GM12878 (cell line): Measurements from ENCODE around the gene TIMP2. TPM values are rescaled to one million over a fixed set of nuclear protein-coding genes. Genes with fewer than 3 reads are reported as not detected.

Experiments used
- ATAC-seq: fragments of 200-7000 bp; cut with Tn5 transposase; 3 replicates; pipeline ENCODE4 v1.9.1; 2020; ENCODE audit warnings: mild to moderate bottlenecking, moderate library complexity
- BruUV-seq: library from RNA; stranded (reverse); fragments of 400-500 nt; replicated peaks from 2 replicates; lab custom pipeline; 2021; lab: Mats Ljungman, UMichigan
- CTCF ChIA-PET: fragments of 300-600 bp; sonication (Branson Sonifier 250); formaldehyde crosslinking; extraction: SDS; loops from one replicate; lab custom pipeline; 2021; ENCODE audit warnings: inconsistent platforms; lab: Yijun Ruan, JAX
- POLR2A ChIA-PET: fragments of 350-600 bp; formaldehyde crosslinking; extraction: SDS; loops from one replicate; lab custom pipeline; 2021; ENCODE audit warnings: inconsistent platforms; lab: Charles Lee
- RAD21 ChIA-PET: fragments of 300-600 bp; sonication (Branson Sonifier 250); formaldehyde crosslinking; loops from one replicate; lab custom pipeline; 2023; ENCODE audit warnings: antibody characterized with exemption; ENCODE audit not compliant: unreplicated experiment; lab: Charles Lee
- SMC1A ChIA-PET: fragments of 300-600 bp; sonication (Branson Sonifier 250); formaldehyde crosslinking; loops from one replicate; lab custom pipeline; 2023; ENCODE audit not compliant: unreplicated experiment, uncharacterized antibody; lab: Charles Lee
- DNase-seq: peaks from one replicate; pipeline ENCODE4 v3.0.0-alpha.2; 2011; ENCODE audit warnings: low read depth, low spot score
- FAIRE-seq: peaks from 3 replicates; lab custom pipeline; 2011; peaks lifted over from hg19 to GRCh38; lab: Jason Lieb, UNC
- H2AFZ ChIP-seq: 2 replicates; pipeline ENCODE4 v1.6.0; 2011; ENCODE audit warnings: low read depth, low read length, control low read depth; ENCODE audit not compliant: control insufficient read depth
- H3K27ac ChIP-seq: 2 replicates; pipeline ENCODE4 v1.5.1; 2011; ENCODE audit warnings: control low read depth; ENCODE audit not compliant: control insufficient read depth, insufficient read depth
- H3K27me3 ChIP-seq, 2 experiments: replicated peaks in 1 of 2; 2 replicates each; pipeline versions ENCODE4 v1.6.0 to v1.6.1; 2011; ENCODE audit warnings: low read length in 1 of 2; ENCODE audit not compliant: control insufficient read depth in 2 of 2, insufficient read depth in 2 of 2
- H3K36me3 ChIP-seq, 2 experiments: 2 replicates each; pipeline ENCODE4 v1.5.1; 2011; ENCODE audit warnings: low read length in 1 of 2; ENCODE audit not compliant: control insufficient read depth in 2 of 2, insufficient read depth in 2 of 2
- H3K4me1 ChIP-seq: 2 replicates; pipeline ENCODE4 v1.6.1; 2011; ENCODE audit warnings: mild to moderate bottlenecking, low read length, moderate library complexity, mixed read lengths; ENCODE audit not compliant: control insufficient read depth, insufficient read depth
- H3K4me2 ChIP-seq: 2 replicates; pipeline ENCODE4 v1.6.0; 2011; ENCODE audit warnings: control low read depth; ENCODE audit not compliant: control insufficient read depth, insufficient read depth
- H3K4me3 ChIP-seq: fragments of 200-600 bp; sonication (generic); 2 replicates; pipeline ENCODE4 v1.5.1; 2016
- H3K79me2 ChIP-seq: 2 replicates; pipeline ENCODE4 v1.6.0; 2011; ENCODE audit warnings: low read length; ENCODE audit not compliant: control insufficient read depth, insufficient read depth
- H3K9ac ChIP-seq: 2 replicates; pipeline ENCODE4 v1.8.0; 2011; ENCODE audit warnings: low read length, control low read depth, mixed read lengths; ENCODE audit not compliant: control insufficient read depth, insufficient read depth
- H3K9me3 ChIP-seq: replicated peaks from 3 replicates; pipeline ENCODE4 v1.5.1; 2011; ENCODE audit warnings: mild to moderate bottlenecking, low read length; ENCODE audit not compliant: control insufficient read depth, insufficient read depth
- H4K20me1 ChIP-seq: 2 replicates; pipeline ENCODE4 v1.6.0; 2011; ENCODE audit not compliant: control insufficient read depth, insufficient read depth
- BCL11A ChIP-seq: IDR thresholded peaks from 2 replicates; pipeline ENCODE4 v1.6.1; 2011; ENCODE audit warnings: low read depth, low read length
- CHD2 ChIP-seq: IDR thresholded peaks from 2 replicates; pipeline ENCODE4 v1.6.1; 2011; ENCODE audit warnings: low read depth, low read length, improper control_type of control experiment, borderline replicate concordance
- CREM ChIP-seq: IDR thresholded peaks from 2 replicates; pipeline ENCODE4 v1.6.1; 2014; ENCODE audit warnings: antibody characterized with exemption, low read depth
- ELK1 ChIP-seq: IDR thresholded peaks from 2 replicates; pipeline ENCODE4 v1.6.1; 2012; ENCODE audit warnings: low read depth, low read length, improper control_type of control experiment
- HDAC6 ChIP-seq: fragments of 200-600 bp; sonication (generic); IDR thresholded peaks from one replicate; pipeline ENCODE4 v1.8.0; 2017; ENCODE audit warnings: antibody characterized with exemption; ENCODE audit not compliant: unreplicated experiment
- JUND ChIP-seq: IDR thresholded peaks from 2 replicates; pipeline ENCODE4 v1.6.1; 2012; ENCODE audit warnings: low read depth, mild to moderate bottlenecking, low read length, improper control_type of control experiment, moderate library complexity
- MYC ChIP-seq: IDR thresholded peaks from 2 replicates; pipeline ENCODE4 v1.6.1; 2011; ENCODE audit warnings: mild to moderate bottlenecking, low read length, moderate library complexity, inconsistent platforms; ENCODE audit not compliant: insufficient read depth, insufficient replicate concordance, insufficient read length, severe bottlenecking
- NRF1 ChIP-seq: conservative IDR thresholded peaks from 2 replicates; pipeline ENCODE4 v1.6.1; 2011; ENCODE audit warnings: mild to moderate bottlenecking, low read depth, low read length, improper control_type of control experiment
- PAX8 ChIP-seq: fragments of 450-650 bp; IDR thresholded peaks from 2 replicates; pipeline ENCODE4 v1.6.1; 2017; ENCODE audit warnings: mild to moderate bottlenecking, moderate library complexity
- RELA ChIP-seq: fragments of 450-650 bp; IDR thresholded peaks from 2 replicates; pipeline ENCODE4 v1.8.0; 2014; ENCODE audit warnings: borderline replicate concordance; ENCODE audit not compliant: partially characterized antibody
- RFX5 ChIP-seq: IDR thresholded peaks from 2 replicates; pipeline ENCODE4 v1.6.1; 2011; ENCODE audit warnings: low read depth, low read length, improper control_type of control experiment
- RUNX3 ChIP-seq: IDR thresholded peaks from 2 replicates; pipeline ENCODE4 v1.6.1; 2012; ENCODE audit warnings: low read length, inconsistent platforms
- SIX5 ChIP-seq: IDR thresholded peaks from 2 replicates; pipeline ENCODE4 v1.6.1; 2011; ENCODE audit warnings: mild to moderate bottlenecking, low read depth, low read length, moderate library complexity; ENCODE audit not compliant: severe bottlenecking
- SRF ChIP-seq, 2 experiments: IDR thresholded peaks; 2 replicates each; pipeline ENCODE4 v1.6.1; 2011; ENCODE audit warnings: low read depth in 2 of 2, low read length in 2 of 2, mild to moderate bottlenecking in 1 of 2, moderate library complexity in 1 of 2
- SUPT20H ChIP-seq: IDR thresholded peaks from 2 replicates; pipeline ENCODE4 v1.6.1; 2011; ENCODE audit warnings: low read depth, mild to moderate bottlenecking, low read length, moderate library complexity, borderline replicate concordance; ENCODE audit not compliant: control insufficient read depth
- SUZ12 ChIP-seq: fragments of 200-600 bp; sonication (generic); IDR thresholded peaks from one replicate; pipeline ENCODE4 v1.6.1; 2018; ENCODE audit warnings: antibody characterized with exemption, mild to moderate bottlenecking; ENCODE audit not compliant: unreplicated experiment
- TBL1XR1 ChIP-seq: IDR thresholded peaks from 2 replicates; pipeline ENCODE4 v1.6.1; 2012; ENCODE audit warnings: low read depth, low read length, improper control_type of control experiment
- ZNF207 ChIP-seq: fragments of 450-650 bp; IDR thresholded peaks from 2 replicates; pipeline ENCODE4 v1.6.1; 2014; ENCODE audit warnings: antibody characterized with exemption, mild to moderate bottlenecking, borderline replicate concordance
- ZSCAN29 ChIP-seq: fragments of 450-650 bp; IDR thresholded peaks from 2 replicates; pipeline ENCODE4 v1.6.1; 2017; ENCODE audit warnings: mild to moderate bottlenecking, moderate library complexity
- WGBS: methylation state at CpG from one replicate; pipeline ENCODE4 v1.1.6; 2016; ENCODE audit warnings: low lambda C conversion rate; ENCODE audit not compliant: insufficient replicate concordance, insufficient coverage; ENCODE audit errors: missing lambda C conversion rate; 5-methylcytosine and 5-hydroxymethylcytosine counted together
- in situ Hi-C: fragments of 300-500 bp; cut with MboI; formaldehyde crosslinking; loops from 9 replicates; pipeline ENCODE4 v1.14.3; 2018; ENCODE audit warnings: mixed read lengths
- intact Hi-C: fragments of 100-400 bp; cut with micrococcal nuclease; formaldehyde crosslinking; loops from one replicate; pipeline ENCODE4 v1.14.2; 2022; ENCODE audit not compliant: unreplicated experiment
- polyA plus RNA-seq, 11 experiments: library from polyadenylated mRNA; depleted of rRNA in 4 of 11; unstranded in 6 of 11; stranded (reverse) in 5 of 11; fragments of >200 nt; fragmentation: Nextera tagmentation in 4 of 11; fragmentation: Illumina TruSeq in 1 of 11; extraction: Ambion mirVana in 4 of 11; extraction: Trizol in 1 of 11; gene quantifications; 1 replicate in 1 of 11; 2 replicates in 10 of 11; pipeline versions ENCODE4 v1.2.1 to v1.2.3, GENCODE V29; 2011 to 2016; ENCODE audit warnings: inconsistent platforms in 2 of 11, missing spikeins in 2 of 11, low read depth in 1 of 11
- total RNA-seq, 4 experiments: library from RNA; depleted of rRNA in 3 of 4; stranded (reverse); fragments of >200 nt in 3 of 4; fragmentation: Illumina TruSeq in 1 of 4; extraction: Trizol in 1 of 4; gene quantifications; 2 replicates each; pipeline versions ENCODE4 v1.2.1 to v1.2.3, GENCODE V29; 2013 to 2021

The TIMP2 gene
- total and polyA plus RNA-seq, 10 of the 15 experiments (the other 5 are each of a cell fraction or from before 2014, with no cell fraction given), result 0.03 to 0.41 (median 0.04) TPM; not detected in 7

GRCh38 chr17:78934681-78935418, 9.7 kb upstream of the TIMP2 start:
- Histone ChIP-seq H3K9me3 (no peaks in the 10 kb centered on the region), H4K20me1 (no peaks in the 10 kb centered on the region), H3K4me2 (no peak overlapping the region), H3K9ac (no peak overlapping the region), H3K36me3 (no peaks in the 10 kb centered on the region), H3K27me3 (no peaks in the 10 kb centered on the region; a peak in 2 of 4 replicates), H3K27ac (no peak overlapping the region), H3K4me1 (peaks cover 3% of the 10 kb centered on the region; the same call in 1 of the 2 replicates), H2AFZ (no peak overlapping the region), H3K79me2 (no peaks in the 10 kb centered on the region), H3K4me3 (no peak overlapping the region)
- intact Hi-C loops, result no loop called here
- ChIA-PET POLR2A (no interaction called here), CTCF (no interaction called here), RAD21 (no interaction called here), SMC1A (no interaction called here)
- FAIRE-seq, result no peak
- in situ Hi-C loops, result no loop called here
- no peak for DNase-seq
- WGBS, result 60% methylated on average over 19 of the region's 19 CpGs
- TF ChIP-seq RFX5, result no peak
- TF ChIP-seq SRF (IDR thresholded peaks at IDR 0.05; ENCODE audit: low read depth in 2 of 2, low read length in 2 of 2), result no peak
- TF ChIP-seq JUND, result no peak
- TF ChIP-seq ELK1, result no peak
- TF ChIP-seq RELA, result no peak
- TF ChIP-seq ZNF207, result no peak
- TF ChIP-seq SIX5, result no peak
- TF ChIP-seq ZSCAN29, result no peak
- TF ChIP-seq CHD2, result no peak
- TF ChIP-seq BCL11A, result no peak
- TF ChIP-seq CREM, result no peak
- no peak for TF ChIP-seq HDAC6
- TF ChIP-seq PAX8, result no peak
- TF ChIP-seq TBL1XR1, result no peak
- TF ChIP-seq NRF1, result no peak
- TF ChIP-seq SUZ12, result no peak
- TF ChIP-seq MYC, result no peak
- no peak for TF ChIP-seq RUNX3
- TF ChIP-seq SUPT20H, result no peak
- no peak for ATAC-seq
- BruUV-seq, result no TSS peak
